Ishikawa (cell line): ENCODE data around the gene ZMPSTE24.

Experiments
- REST ChIP-seq: IDR thresholded peaks from 2 replicates; pipeline ENCODE4 v1.6.1; 2012; ENCODE audit warnings: low read depth, mild to moderate bottlenecking
- USF1 ChIP-seq: IDR thresholded peaks from 2 replicates; pipeline ENCODE4 v1.6.1; 2012
- YY1 ChIP-seq: IDR thresholded peaks from 2 replicates; pipeline ENCODE4 v1.6.1; 2012; ENCODE audit warnings: low read depth
- TF ChIP-seq, protein P1 (sequence below): IDR thresholded peaks from 2 replicates; pipeline ENCODE4 v1.6.1; 2012

GRCh38 chr1:40332695-40333094, 74.7 kb downstream of the ZMPSTE24 start:
- TF ChIP-seq, protein P1, sequence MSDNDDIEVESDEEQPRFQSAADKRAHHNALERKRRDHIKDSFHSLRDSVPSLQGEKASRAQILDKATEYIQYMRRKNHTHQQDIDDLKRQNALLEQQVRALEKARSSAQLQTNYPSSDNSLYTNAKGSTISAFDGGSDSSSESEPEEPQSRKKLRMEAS: no peak
- TF ChIP-seq USF1 (no peak), REST (no peak), YY1 (no peak)
